Cardiac fibroblast (primary cell): Measurements from ENCODE around the gene PRH1.
A peak's percentile ranks its signal among the peaks of the same experiment; 100 is the strongest.

Experiments
- DNase-seq, 2 donors: peaks; one replicate each; pipeline versions ENCODE4 v3.0.0 to v3.0.0-alpha.2; 2010; ENCODE audit warnings: low read depth in 2 of 2
- H3K4me3 ChIP-seq, 2 donors: replicated peaks in 1 of 2; 1 replicate in 1 of 2; 2 replicates in 1 of 2; pipeline ENCODE4 v1.5.1; 2011; ENCODE audit warnings: low read depth in 2 of 2, low read length in 2 of 2, mild to moderate bottlenecking in 2 of 2, moderate library complexity in 1 of 2
- CTCF ChIP-seq: IDR thresholded peaks from one replicate; pipeline ENCODE4 v1.5.1; 2011; ENCODE audit warnings: low read depth, mild to moderate bottlenecking, low read length, inconsistent platforms

PRH1 gene

DNA sequence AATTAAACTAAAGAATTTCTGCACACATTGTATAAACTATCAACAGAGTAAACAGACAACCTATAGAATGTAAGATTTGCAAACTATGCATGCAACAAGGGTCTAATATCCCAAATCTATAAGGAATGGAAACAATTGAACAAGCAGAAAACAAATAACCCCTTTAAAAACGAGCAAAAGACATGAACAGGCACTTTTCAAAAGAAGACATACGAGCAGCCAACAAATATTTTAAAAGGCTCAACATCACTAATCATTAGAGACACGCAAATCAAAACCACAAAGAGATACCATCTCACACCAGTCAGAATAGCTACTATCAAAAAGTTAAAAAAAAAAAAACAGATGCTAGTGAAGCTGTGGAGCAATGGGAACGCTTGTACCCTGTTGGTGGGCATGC, 20.6 kb upstream of the PRH1 start:
- no peak for TF ChIP-seq CTCF
- H3K4me3 ChIP-seq = no peak overlapping the region
- DNase-seq = no peak

- no peak overlapping the region for H3K4me3 ChIP-seq
- no peak for TF ChIP-seq CTCF
- peak; percentile 4 to 10 for DNase-seq
Measured at GRCh38 chr12:10901427-10901826, 17.4 kb upstream of the PRH1 start.

DNA sequence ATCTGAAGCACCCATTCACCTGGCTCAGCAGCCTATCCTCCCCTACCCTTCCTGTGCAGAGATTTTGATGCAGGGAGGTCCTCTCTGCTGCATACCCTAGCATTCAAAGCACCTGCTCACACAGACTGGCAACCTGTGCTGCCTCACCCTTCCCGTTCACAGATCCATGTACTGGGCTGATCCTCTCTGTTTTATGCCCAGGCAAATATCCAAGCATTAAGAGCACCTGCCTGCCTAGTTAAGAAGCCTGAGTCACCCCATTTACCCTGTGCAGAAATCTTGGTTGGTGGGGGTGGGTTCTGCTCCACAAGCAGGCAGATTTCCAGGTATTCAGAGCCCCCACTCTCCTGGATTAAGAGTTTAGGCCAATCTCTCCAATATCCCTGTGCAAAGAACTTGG, 16.9 kb upstream of the PRH1 start:
- no peak for DNase-seq
- TF ChIP-seq CTCF = no peak
- H3K4me3 ChIP-seq = no peak overlapping the region

DNA sequence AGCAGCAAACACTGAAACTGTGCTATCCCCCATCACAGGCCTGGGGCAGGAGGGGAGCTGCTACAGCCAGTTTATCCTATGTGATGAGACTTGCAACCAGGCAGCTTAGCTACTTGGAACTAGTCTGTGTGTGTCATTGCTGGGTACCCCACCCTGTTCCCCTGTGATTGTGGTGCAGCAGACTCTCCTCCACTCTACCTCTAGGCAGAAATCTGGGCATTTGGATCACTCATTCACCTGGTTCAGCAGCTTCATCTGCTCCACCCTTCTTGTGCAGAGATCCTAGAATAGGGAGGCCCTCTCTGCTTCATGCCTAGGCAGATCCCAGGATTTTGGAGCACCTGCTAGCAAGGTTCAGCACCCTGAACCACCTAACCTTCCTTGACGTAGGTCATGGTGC, 16.5 kb upstream of the PRH1 start:
- H3K4me3 ChIP-seq = no peak overlapping the region
- TF ChIP-seq CTCF = no peak
- no peak for DNase-seq

DNA sequence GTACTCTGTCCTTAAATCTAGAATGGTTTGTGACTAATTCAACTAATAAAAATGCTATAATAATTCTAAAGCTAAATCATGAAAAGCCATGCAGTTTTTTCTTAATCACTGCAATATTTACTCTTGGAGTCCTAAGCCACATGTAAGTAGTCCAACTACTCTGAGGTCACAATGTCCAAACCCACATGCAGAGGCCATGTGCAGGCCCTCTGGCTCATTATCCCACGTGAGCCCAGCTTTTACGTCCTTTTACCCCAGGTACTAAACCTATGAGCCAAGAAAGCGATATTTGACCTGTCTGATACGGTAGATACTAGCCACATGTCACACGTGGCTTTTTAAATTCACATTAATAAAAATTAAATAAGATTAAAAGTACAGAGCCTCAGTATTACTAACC, 12.8 kb upstream of the PRH1 start:
- TF ChIP-seq CTCF = no peak
- DNase-seq = no peak
- H3K4me3 ChIP-seq = no peak overlapping the region

GRCh38 chr12:10891937-10892336, 7.9 kb upstream of the PRH1 start:
- TF ChIP-seq CTCF = no peak
- DNase-seq = no peak

GRCh38 chr12:10889226-10889625, 5.2 kb upstream of the PRH1 start:
- TF ChIP-seq CTCF = no peak
- no peak for DNase-seq
- no peak overlapping the region for H3K4me3 ChIP-seq

More at GRCh38 chr12:10891937-10892336, 7.9 kb upstream of the PRH1 start:
- no peak overlapping the region for H3K4me3 ChIP-seq
